HG03439 (cell line): Measurements from ENCODE around the gene RPL14.
A peak's percentile ranks its signal among the peaks of the same experiment; 100 is the strongest.
"Not testable (repeated sequence)": the region's sequence is repeated elsewhere in the genome, so short reads cannot be mapped to it uniquely, and the experiment has no call there.

Source experiments
- ATAC-seq: cut with Tn5 transposase; IDR thresholded peaks from one replicate; pipeline ENCODE4 v1.9.1; 2021; ENCODE audit warnings: mild to moderate bottlenecking, moderate library complexity; ENCODE audit not compliant: unreplicated experiment

The RPL14 gene

DNA sequence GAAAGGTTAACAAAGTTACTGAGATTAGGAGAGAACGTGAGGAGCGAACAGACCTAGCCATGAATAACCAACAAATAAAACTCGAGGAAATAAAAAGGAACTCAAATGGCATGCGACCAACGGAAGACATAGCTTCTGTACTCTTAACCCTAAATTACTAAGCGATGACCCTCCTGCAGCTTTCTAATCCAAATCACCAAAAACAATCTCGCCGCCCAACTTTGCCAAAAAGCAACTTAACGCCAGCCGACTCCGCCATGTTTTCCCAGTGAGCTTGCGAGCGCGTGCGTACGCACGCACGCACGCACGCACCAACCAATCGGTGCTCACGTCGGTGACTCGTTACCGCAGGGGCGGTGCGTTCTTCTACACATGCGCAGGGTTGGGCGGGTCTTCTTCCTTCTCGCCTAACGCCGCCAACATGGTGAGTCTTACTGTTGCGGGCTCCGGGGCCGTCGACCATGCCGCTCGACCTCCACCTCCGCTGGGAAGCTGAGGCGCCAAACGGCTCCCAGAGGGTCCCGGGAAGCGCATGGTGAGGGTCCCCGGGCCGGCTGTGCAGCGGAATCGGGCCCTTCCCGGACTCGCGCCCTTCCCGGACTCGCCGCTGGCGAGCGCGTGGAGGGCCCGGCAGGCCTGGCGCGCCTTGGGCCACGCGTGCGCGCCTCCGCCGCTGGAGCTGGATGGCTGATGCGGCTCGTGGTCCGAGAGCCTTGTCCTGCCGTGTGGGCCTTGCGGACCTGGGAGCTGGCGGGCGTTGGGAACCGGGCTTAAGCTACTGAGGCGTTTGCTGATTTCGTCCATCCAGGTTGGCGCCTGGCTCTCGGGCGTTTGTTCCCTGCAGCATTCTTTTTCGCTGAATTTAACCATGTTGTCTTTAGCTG is at the start of gene RPL14:
TSS of gene RPL14 (plus strand) at position 400 of the 884 bp plus-strand sequence. CDS start at position 533, 133 bp downstream.
- peak; percentile 64 for ATAC-seq

DNA sequence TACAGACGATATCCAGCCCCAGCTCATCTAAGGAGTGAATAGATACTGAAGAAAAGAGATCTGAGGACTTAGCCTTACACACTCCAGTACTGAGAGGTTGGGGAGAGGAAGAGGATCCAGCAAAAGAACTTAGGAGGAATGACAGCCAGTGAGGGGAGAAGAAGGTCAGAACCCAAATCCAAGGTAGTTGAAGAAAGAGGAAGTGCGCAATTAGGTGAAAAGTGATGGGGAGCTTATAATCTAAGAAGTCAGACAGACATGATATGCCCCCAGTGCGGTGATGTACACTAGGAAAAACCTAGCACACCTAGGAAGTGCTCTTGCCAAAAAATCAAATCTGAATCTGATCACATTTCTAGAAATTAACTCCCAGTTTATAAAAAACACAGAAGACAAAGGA is 49.5 kb upstream of the RPL14 start:
- no peak for ATAC-seq

DNA sequence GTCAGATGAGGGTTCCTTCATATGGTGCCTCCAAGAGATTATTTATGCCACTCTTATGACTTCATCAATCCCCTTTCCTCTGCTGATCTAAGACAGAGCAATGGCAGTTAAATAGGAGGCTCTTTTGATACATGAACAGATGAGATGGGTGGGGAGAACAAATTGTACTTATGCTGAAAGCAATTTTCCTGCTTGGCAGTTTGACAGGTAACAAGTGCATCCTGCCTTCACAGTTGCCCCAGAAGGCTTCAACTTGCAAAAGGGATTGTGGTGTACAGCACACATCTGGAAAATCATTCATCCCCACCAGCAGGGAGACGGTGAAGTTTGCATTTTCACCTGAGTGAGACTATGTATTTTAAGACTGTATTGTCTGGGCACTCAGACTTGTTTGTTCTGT is 42.9 kb upstream of the RPL14 start:
- ATAC-seq = no peak

DNA sequence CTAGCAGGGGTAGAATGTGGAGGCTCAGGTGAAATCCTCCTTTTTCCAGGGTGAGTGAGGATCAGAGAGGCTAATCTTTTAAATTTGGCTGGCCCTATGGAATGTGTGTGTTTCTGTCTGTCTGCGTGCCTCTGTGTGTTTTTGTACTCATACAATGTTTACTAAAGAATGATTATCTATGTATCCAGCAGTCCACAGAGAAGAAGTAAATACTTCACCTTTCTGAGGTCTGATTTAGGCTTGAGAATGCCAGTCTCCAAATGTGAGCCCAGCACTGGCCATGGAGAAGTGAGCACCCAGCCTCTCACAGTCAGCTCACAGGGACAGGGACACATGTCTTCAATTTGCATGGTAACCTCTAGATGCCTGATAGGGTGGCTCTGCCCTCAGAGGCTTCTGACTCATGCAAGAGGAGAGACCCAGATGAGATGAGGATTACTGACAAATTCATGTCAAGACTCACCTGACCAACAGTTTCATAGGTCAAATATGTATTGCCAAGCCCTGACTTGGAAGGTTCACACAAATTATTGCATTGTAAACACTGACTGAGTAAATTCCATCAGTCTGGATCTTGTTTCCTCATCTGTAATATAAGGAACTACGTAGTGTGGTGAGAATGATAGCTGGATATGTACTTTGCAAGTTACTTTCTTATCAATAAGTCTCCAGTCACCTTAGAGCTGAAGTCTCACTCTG is 39.1 kb upstream of the RPL14 start:
- ATAC-seq = no peak

DNA sequence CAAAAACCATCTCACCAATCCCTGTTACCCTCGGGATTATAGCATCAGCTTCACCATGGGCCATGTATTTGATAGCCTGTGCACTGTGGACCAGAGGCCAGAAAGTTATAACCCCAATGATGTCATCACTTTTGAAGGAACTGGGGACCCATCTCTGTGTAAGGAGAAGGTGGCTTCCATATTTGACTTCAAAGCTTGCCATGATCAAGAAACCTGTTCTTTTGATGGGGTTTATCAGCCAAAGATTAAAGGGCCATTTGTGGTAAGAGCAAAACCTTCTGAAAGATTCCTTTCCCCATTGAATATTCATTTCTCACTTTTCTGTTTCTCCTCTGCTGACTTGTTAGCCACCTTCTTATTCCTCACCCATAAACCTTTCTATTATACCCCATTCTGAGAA is 34.3 kb upstream of the RPL14 start:
- no peak for ATAC-seq

DNA sequence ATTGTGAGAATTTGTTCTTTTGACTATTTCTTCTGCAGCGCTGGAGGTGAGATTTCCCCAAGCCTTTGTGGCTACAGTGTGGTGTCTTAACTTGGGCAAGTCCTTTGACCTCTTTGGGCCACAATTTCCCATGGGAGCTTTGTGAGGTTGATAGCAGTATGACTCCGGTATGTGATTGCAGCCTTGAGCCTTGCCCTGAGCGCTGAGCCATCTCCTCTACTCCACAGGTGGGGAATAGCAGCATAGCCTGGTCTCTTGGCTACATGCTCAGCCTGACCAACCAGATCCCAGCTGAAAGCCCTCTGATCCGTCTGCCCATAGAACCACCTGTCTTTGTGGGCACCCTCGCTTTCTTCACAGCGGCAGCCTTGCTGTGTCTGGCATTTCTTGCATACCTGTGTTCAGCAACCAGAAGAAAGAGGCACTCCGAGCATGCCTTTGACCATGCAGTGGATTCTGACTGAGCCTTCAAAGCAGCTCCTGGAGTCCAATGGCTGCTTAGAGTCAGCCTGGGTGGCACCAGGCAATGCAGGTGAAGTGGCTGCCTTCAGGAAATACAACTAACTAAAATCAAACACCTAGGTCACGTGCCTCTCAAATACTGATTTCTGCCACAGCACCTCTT is 30.0 kb upstream of the RPL14 start:
- ATAC-seq = no peak

DNA sequence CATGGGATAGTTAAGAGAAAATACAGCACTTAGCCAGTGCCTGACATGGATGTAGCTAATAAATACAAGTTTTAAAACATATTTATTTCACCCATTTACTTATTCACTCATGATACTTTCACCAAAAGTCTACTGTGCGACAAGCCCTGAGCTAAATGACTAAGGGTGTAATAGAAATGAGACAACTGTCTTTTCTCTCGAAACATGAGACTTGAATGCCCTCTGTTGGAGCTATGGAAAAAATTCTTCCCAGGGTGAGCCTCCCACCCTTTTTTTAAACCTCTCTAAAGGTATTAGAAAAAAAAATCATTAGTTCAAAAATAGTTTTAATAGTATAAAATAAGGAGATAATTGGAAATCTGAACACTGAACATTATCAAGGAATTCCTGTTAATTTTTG is 24.3 kb upstream of the RPL14 start:
- no peak for ATAC-seq

DNA sequence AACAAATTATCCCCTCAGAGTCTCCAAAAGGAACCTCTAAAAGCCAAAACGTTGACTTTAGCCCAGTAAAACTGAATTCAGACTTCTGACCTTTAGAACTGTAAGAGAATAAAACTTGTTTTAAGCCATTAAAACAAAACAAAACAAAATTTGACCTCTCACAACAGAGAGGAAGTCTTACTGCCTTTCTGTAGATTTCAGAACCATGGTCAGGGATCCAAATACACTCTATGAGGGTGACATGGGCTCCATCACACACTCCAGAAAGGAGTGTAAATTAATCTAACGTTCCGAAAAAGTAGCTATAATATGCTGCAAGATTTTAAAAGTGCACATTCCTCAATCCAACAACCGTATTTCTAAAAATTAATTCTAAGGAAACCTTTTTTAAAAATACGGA is 19.2 kb upstream of the RPL14 start:
- no peak for ATAC-seq

DNA sequence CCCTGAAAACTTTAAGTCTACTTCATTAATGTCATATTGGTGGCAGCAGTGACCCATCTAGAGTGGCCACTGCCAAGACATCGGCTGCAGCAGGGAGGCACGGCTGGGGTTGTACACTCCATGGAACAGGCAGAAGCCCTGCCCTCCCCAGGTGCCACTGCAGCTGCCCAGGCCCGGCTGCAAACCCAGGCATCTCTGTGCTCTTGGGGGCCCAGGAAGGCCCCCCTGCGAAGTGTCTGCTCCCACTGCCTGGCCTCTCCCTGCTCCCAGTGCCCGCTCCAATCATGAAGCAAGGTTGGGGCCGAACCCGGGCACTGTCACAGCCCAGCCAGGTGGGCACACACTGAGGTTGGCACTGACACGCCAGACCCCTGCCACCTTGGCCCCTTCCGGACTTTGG is 12.1 kb upstream of the RPL14 start:
- no peak for ATAC-seq

DNA sequence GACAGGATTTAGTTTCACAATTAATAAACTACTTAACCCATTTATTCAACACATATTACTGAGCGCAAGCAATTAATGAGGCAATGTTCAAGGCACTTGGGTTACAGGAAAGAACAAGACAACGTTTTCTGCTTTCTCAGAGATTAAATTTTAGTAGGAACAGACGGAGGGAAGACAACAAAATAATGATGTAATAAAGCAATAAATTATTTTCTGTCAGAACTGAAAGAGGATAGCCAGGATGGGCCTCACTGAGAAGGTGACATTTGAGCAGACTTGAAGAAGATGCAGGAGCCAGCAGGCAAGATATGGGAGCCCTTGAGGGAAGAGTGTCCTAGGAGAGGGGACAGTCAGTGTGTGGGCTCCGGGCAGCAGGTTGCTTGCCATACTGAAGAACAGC is 11.3 kb upstream of the RPL14 start:
- no peak for ATAC-seq

DNA sequence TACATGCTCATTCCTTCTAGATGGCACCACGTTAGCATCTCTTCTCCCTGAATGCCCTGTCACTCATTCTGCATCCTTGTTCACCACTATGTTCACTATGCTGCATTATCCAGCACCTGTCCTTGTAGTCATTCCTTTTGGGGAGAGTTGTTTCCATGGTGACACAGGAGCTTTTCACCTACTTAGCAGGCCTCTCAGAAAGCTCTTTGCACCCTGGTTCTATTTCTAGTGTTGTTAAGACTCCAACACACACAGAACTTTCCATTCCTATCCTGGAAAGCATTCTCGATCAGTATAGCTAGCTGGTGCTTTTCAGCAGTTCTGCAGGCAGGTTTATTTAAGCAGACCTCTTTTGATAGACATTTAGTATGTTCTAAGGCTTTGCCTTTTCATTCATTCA is 6.7 kb upstream of the RPL14 start:
- no peak for ATAC-seq

DNA sequence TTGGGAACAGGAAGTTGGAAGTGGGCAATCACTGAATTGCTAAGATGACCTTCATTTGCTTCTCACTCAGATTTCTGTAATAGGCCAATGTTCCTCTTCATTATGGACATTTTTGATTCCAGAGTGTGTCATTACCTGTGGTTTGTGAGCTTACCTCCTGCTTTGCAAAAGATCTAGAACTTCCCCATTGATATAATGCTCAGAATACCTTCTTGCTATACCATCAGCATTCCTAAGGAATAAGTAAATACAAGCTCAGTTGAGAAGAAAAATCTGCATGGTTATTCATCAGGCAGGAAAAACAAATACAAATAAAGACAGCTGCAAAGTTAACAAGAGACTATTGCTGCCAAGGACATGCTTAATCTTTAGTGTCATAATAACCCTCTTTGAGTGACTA is 5.6 kb upstream of the RPL14 start:
- no peak for ATAC-seq

DNA sequence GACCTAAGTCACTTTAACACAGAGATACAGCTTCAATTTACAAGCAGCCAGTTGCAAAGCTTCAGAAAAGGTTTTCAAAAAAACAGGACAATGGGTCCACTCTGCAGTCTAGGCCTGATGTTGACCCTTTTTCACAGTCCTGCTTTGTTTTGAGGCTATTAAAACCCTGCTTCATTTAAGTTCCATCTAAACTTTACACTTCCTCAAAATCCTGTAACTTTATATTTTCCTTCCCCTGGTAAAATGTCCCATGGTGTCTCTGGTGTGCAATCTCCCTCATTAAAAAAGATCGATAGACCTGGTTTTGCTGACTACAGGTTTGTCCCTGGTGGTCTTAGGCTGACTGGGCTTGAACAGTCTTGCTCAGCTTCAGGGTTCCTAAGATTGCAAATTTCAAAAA is 5.1 kb upstream of the RPL14 start:
- no peak for ATAC-seq

DNA sequence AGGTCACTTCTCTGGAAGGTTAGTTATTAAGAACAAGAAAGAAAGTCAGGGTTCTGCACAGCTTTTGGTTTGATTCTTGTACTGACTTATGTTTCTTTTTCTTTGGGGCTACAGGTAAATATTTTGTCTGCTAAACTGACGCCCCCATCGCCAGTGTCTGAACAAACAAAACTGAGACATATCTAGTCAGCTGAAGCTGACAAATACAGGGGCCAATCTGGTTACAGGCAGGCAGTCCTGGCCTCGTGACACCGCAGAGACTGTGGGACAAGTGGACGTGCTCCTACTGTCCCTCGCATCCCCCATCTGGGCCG is 4.6 kb upstream of the RPL14 start:
- ATAC-seq = no peak

DNA sequence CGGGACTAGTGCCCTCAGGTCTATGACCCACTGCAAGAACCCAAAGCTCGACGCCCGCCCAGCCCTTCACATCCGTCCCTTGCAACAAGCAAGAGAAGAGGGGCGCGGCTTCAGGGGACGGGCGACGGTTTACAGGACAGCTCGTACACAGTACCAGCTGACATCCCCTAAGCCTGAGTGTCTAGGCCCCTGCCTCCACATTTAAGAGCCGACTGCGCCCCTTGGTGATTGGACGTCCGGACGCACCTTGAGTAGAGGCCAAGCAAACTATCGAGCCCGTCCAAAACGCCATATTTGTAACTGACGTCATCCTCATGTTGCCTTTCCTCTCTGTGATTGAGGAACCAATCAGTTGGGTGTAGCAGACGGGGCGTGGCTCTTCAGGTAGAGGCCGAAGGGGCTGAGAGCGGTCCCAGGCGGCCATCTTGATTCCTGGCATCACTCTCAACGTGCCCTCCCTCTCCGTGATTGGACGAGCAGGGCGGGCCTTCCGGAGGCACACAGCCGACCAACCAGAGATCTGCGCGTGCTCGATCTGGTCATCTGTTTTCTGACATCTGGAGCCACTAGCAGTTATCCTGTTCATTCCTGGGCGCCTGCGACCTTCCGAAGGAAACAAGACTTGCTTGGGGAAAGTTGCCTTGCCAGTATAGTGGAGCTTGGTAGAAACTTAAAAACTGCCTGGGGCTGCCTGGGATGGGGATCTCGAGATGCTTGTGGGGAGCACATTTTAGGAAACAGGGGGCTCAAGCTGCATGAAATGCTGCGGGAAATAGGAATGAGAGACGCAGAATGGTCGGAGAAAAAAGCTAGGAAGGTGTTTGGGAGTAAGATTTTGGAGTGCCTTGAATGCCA is 4.0 kb upstream of the RPL14 start:
- peak; percentile 97 for ATAC-seq

DNA sequence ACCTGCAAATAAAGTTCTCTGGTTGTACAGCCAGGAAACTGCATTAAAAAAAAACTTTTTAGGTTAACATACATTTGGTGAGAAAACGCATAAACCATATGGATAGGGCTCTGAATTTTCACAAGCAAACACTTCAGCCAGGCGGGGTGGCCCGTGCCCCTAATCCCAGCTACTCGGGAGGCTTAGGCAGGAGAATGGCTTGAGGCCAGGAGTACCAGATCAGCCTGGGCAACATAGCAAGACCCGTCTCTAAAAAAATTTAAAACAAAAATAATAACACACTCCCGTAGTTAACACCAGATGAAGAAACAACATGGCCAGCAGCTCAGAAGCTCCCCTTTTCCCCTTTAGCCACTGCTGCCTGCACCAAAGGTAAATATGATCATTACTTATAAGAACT is 3.2 kb upstream of the RPL14 start:
- no peak for ATAC-seq

DNA sequence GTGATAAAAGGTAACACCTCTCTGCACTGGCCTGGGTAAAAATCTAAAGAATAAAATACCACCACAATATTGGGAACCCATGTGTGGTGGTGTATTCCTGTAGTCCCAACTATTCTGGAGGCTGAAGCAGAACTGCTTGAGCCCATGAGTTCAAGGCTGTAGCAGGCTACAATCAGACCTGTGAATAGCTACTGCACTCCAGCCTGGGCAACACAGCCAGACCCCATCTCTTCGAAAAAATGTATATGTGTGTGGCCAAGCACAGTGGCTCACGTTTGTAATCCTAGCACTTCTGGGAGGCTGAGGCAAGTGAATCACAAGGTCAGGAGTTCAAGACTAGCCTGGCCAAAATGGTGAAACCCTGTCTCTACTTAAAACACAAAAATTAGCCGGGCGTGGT is 1.8 kb upstream of the RPL14 start:
- no peak for ATAC-seq

DNA sequence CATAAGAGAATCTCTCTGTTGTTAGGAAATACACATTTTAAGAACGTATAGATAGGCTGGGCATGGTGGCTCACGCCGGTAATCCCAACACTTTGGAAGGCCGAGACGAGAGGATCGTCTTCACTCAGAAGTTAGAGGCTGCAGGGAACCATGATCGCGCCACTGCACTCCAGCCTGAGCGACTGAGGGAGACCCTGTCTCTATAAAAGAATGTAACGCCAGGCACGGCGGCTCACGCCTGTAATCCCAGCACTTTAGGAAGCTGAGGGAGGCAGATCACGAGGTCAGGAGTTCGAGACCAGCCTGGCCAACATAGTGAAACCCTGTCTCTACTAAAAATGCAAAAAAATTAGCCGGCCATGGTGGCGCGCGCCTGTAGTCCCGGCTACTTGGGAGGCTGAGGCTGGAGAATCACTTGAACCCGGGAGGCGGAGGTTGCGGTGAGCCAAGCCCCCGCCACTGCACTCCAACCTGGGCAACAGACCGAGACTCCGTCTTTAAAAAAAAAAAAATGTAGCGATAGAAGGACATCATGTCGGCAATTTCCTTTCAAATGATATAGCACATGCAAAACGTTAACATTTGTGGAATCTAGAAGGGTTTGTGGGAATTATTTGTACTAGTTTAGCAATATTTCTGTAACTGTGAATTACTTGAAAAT is 730 bp upstream of the RPL14 start:
- ATAC-seq = no peak

DNA sequence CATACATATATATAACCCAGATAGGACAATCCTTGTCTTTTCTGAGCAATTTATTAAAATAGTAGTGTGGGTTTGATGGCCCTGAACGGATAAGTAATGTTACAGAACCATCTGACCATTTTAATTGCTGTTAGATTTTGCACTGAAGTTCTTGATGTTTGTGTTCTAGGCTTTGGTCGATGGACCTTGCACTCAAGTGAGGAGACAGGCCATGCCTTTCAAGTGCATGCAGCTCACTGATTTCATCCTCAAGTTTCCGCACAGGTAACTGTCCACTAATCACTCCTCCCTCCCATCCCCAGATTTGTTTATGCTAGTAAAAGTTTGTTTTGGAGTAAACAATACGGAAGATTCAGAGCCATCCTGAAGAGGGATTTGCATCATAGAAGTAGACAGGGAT is 1.3 kb downstream of the RPL14 start:
- no peak for ATAC-seq

DNA sequence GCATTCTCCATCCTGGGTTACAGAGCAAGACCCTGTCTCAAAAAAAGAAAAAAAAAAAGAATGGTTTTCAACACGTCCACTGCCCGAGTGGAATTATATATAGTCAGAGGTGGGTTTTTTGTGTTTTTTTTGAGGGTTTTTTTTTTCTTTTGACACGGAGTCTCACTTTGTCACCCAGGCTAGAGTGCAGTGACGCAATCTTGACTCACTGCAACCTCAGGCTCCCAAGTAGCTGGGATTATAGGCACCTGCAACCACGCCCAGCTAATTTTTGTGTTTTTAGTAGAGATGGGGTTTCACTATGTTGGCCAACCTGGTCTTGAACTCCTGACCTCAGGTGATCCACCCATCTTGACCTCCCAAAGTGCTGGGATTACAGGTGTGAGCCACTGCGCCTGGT is 3.3 kb downstream of the RPL14 start:
- not testable (repeated sequence) for ATAC-seq

DNA sequence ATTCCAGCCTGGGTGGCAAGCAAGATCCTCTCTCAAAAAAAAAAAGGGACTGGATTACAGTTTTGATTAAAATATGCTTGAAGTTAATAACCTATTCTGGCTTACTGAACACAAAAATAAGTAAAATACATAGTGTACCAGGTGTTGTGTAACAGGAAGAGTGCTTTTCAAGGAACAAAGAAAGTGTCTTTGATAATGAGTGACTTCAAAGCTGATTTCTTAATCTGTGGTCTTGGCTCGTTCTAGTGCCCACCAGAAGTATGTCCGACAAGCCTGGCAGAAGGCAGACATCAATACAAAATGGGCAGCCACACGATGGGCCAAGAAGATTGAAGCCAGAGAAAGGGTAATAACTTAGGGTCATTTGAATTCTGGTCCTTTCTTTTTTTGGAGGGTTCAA is 4.0 kb downstream of the RPL14 start:
- ATAC-seq = no peak
